HG02798 (cell line): ENCODE results near the gene ATMIN.

ENCODE experiments used
- ATAC-seq: cut with Tn5 transposase; IDR thresholded peaks from one replicate; pipeline ENCODE4 v1.9.1; 2021; ENCODE audit warnings: mild to moderate bottlenecking; ENCODE audit not compliant: unreplicated experiment, poor library complexity

Gene ATMIN

GRCh38 chr16:81005610-81006161 is 30.0 kb upstream of the ATMIN start:
- ATAC-seq, result no peak

DNA sequence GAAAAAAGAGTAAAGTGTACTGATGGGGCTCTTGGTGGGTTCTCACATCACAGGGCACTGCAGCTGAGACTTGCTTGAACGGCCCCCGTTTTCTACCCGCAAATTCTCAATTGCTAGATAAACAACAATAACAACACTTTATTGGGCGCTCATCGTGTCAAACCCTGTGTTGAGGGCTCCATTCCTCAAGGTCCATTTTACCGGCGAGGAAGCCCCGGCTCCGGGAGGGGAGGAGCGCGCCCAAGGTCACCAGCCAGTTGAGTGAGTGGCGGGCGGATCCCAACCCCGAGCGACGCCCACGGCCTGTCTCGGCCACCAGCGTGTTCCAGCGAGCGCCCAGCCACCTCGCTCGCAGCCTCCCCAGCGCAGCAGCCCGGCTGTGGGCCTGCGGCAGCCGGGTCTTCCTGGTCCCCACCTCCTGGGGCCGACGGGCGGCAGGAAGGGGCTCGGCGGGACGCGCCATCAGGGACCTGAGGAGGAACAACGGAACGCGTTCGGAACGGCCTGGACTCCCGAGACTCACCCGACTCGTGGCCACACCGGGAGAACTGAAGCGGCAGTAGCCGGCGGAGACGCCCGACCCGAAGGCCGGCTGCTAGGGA is 29.3 kb upstream of the ATMIN start:
- ATAC-seq, result peak; percentile 32

GRCh38 chr16:81006813-81007695 is 28.6 kb upstream of the ATMIN start, which contains the start of the genes CENPN and CMC2:
CENPN (plus strand) TSS chr16:81007214; CDS start chr16:81011940, 4,726 bp downstream.
CMC2 (minus strand) TSS chr16:81006885; CDS start chr16:80997394, 9,491 bp downstream.
- peak; percentile 86 for ATAC-seq

GRCh38 chr16:81008505-81008789 is 27.2 kb upstream of the ATMIN start:
- ATAC-seq, result no peak

GRCh38 chr16:81012974-81013373 is 22.7 kb upstream of the ATMIN start:
- ATAC-seq, result no peak

- ATAC-seq, result no peak
Measured at GRCh38 chr16:81014672-81015071, 21.0 kb upstream of the ATMIN start.

- ATAC-seq, result no peak
Measured at GRCh38 chr16:81018496-81018895, 17.1 kb upstream of the ATMIN start.

DNA sequence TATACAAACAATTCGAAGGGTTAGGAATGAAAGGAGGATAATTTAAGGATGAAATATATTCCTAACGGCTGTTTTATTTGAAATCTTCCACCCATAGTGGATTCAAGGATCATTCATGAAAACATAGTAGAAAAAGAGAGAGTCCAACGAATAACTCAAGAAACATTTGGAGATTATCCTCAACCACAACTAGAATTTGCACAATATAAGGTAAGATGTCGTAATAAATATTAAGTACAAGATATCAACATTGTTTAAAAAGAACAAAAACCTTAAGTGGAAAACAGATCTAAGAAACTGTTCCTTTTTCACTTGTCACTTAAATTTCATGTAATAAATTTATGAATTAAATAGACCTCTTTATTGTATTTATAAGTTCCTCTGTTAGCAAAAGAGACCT is 9.2 kb upstream of the ATMIN start:
- no peak for ATAC-seq

GRCh38 chr16:81029930-81030604 is 5.6 kb upstream of the ATMIN start:
- no peak for ATAC-seq

- peak; percentile 68 for ATAC-seq
Measured at GRCh38 chr16:81035975-81036750, 521 bp downstream of the ATMIN start.

- ATAC-seq, result no peak
Measured at GRCh38 chr16:81036751-81037350, 1.2 kb downstream of the ATMIN start.

DNA sequence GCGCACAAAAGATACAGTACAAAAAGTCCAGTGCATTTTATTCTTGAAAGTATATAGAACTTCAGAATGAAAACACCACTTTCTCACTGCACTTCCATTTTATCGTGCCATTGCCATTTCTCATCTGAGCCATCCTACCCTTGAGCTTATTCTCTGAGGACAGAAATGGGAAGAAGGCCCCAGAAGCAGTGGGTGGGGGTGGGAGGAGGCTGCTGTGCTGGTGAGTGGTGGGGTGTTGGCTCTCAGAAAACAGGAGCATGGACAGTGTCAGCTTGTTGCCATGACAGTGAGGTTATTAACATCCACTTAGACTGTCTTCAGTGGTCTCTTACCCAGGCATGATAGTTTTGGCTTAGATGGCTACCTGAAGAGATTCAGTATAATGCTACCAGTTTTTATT is 4.5 kb downstream of the ATMIN start:
- no peak for ATAC-seq

DNA sequence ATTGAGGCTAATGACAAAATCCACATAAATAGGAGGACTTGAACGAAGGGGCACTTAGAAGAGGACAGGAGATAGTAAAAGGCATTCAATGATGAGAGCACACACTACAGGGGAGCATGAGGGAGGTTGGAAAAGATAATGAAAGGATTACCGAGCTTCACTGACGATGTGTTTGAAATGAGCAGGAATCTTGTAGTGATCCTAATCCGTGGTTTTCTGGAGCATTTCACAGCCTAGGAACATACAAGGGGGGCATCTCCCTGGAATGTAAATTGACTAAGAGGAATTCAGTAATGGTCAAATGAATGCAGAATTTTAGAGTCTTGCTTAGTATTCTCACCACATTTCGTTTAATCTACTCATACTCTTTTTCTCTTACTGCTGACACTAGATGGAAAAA is 5.2 kb downstream of the ATMIN start:
- no peak for ATAC-seq

DNA sequence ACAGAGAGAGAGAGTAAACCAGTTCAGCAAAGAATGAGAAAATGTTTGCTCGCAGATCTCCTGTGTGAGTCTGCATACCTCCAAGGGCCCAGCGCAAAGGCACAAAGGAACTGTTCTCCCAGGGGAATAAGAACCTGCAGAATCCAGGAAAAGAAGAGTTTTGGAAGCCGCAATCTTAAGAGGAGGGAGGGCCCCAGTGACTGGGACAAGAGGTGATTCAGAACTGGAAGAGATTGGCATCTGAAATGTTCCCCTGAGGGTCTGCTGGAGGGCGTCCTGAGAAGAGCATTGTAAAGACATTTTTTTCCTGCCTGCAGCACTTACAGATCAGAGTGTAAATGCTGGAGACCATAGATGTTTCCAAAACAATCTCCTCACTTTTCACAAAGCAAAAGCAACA is 6.1 kb downstream of the ATMIN start:
- no peak for ATAC-seq

DNA sequence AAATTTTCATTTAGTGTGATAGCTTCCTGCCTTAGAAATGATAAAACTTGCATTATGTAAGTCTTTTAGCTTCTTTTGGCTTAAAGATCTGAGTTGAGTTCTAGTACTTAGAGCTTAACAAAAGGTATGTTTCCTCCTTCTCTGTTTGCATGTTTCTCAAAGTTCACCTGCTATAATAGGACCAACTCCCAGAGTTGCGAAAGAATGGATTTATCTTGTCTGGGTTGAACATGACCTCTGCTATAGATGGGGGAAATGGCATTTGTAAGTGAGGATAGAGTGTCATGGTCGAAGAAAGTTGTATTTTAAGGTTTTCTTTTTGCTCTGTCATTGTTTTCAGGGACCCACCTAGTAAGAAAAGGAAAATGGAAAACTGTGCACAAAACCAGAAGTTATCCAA is 7.2 kb downstream of the ATMIN start:
- no peak for ATAC-seq

GRCh38 chr16:81053761-81054160 is 18.1 kb downstream of the ATMIN start:
- no peak for ATAC-seq

- ATAC-seq, result no peak
Measured at GRCh38 chr16:81060576-81061306, 25.1 kb downstream of the ATMIN start.

- no peak for ATAC-seq
Measured at GRCh38 chr16:81061307-81061640, 25.6 kb downstream of the ATMIN start.

GRCh38 chr16:81061871-81062608 is 26.4 kb downstream of the ATMIN start:
- no peak for ATAC-seq
